ENCODE measurements around the gene THRAP3.

THRAP3 gene

GRCh38 chr1:36203554-36204346 lies 20.5 kb upstream of the THRAP3 start:
- H3K9me3 ChIP-seq (ENCODE audit: severe bottlenecking), result no peaks in the 10 kb centered on the region
- no peak for TF ChIP-seq CTCF (IDR thresholded peaks at IDR 0.05; ENCODE audit: low read depth, low read length)
- DNase-seq, result no peak
- no peak overlapping the region for H3K27ac ChIP-seq
- no peak overlapping the region for H3K4me3 ChIP-seq (ENCODE audit: low read depth, low read length)
- no peaks in the 10 kb centered on the region for H3K36me3 ChIP-seq
- H3K27me3 ChIP-seq (ENCODE audit: insufficient read depth, low read depth, severe bottlenecking), result no peaks in the 10 kb centered on the region

GRCh38 chr1:36204347-36204909 lies 19.8 kb upstream of the THRAP3 start:
- Histone ChIP-seq H3K9me3 (ENCODE audit: severe bottlenecking) (no peaks in the 10 kb centered on the region), H3K4me3 (ENCODE audit: low read depth, low read length) (no peak overlapping the region), H3K27me3 (ENCODE audit: insufficient read depth, low read depth, severe bottlenecking) (no peaks in the 10 kb centered on the region), H3K36me3 (no peaks in the 10 kb centered on the region), H3K27ac (no peak overlapping the region)
- no peak for TF ChIP-seq CTCF (IDR thresholded peaks at IDR 0.05; ENCODE audit: low read depth, low read length)
- DNase-seq, result no peak

GRCh38 chr1:36206323-36206858 lies 17.9 kb upstream of the THRAP3 start:
- TF ChIP-seq CTCF (IDR thresholded peaks at IDR 0.05; ENCODE audit: low read depth, low read length), result no peak
- no peak for DNase-seq
- H3K9me3 ChIP-seq (ENCODE audit: severe bottlenecking), result no peaks in the 10 kb centered on the region
- no peaks in the 10 kb centered on the region for H3K36me3 ChIP-seq
- H3K27ac ChIP-seq, result no peak overlapping the region
- no peaks in the 10 kb centered on the region for H3K27me3 ChIP-seq (ENCODE audit: insufficient read depth, low read depth, severe bottlenecking)
- no peak overlapping the region for H3K4me3 ChIP-seq (ENCODE audit: low read depth, low read length)

GRCh38 chr1:36207339-36207738 lies 16.9 kb upstream of the THRAP3 start:
- H3K27me3 ChIP-seq (ENCODE audit: insufficient read depth, low read depth, severe bottlenecking), result no peaks in the 10 kb centered on the region
- no peak overlapping the region for H3K27ac ChIP-seq
- no peak for TF ChIP-seq CTCF (IDR thresholded peaks at IDR 0.05; ENCODE audit: low read depth, low read length)
- no peak for DNase-seq
- no peaks in the 10 kb centered on the region for H3K36me3 ChIP-seq
- H3K9me3 ChIP-seq (ENCODE audit: severe bottlenecking), result no peaks in the 10 kb centered on the region
- no peak overlapping the region for H3K4me3 ChIP-seq (ENCODE audit: low read depth, low read length)

- Histone ChIP-seq H3K27me3 (ENCODE audit: insufficient read depth, low read depth, severe bottlenecking) (no peaks in the 10 kb centered on the region), H3K36me3 (no peaks in the 10 kb centered on the region), H3K4me3 (ENCODE audit: low read depth, low read length) (no peak overlapping the region), H3K9me3 (ENCODE audit: severe bottlenecking) (no peaks in the 10 kb centered on the region), H3K27ac (no peak overlapping the region)
- TF ChIP-seq CTCF (IDR thresholded peaks at IDR 0.05; ENCODE audit: low read depth, low read length), result no peak
- DNase-seq, result no peak
Observed at GRCh38 chr1:36208978-36209703, 15.1 kb upstream of the THRAP3 start.
